Loucy (cell line): ENCODE measurements around the gene CDH12.

Experiments
- H2AFZ ChIP-seq: fragments of 200-600 bp; sonication (generic); 2 replicates; pipeline ENCODE4 v1.6.0; 2016; ENCODE audit warnings: antibody characterized with exemption, mild to moderate bottlenecking, low read length, moderate library complexity
- H3F3A ChIP-seq: fragments of 200-600 bp; 2 replicates; pipeline ENCODE4 v1.6.0; 2016; ENCODE audit warnings: antibody characterized with exemption, low read depth, mild to moderate bottlenecking
- H3K27me3 ChIP-seq: fragments of 200-600 bp; sonication (generic); 2 replicates; pipeline ENCODE4 v1.6.1; 2014; ENCODE audit warnings: low read length, mild to moderate bottlenecking; ENCODE audit not compliant: insufficient read depth, poor library complexity, severe bottlenecking
- H3K36me3 ChIP-seq: fragments of 200-600 bp; sonication (generic); 2 replicates; pipeline ENCODE4 v1.6.1; 2016; ENCODE audit warnings: low read length; ENCODE audit not compliant: insufficient read depth
- H3K4me1 ChIP-seq: fragments of 200-600 bp; sonication (generic); 2 replicates; pipeline ENCODE4 v1.5.1; 2014; ENCODE audit warnings: low read length, mild to moderate bottlenecking; ENCODE audit not compliant: insufficient read depth, poor library complexity, severe bottlenecking
- H3K4me2 ChIP-seq: fragments of 200-600 bp; sonication (generic); 2 replicates; pipeline ENCODE4 v1.6.0; 2014; ENCODE audit warnings: antibody characterized with exemption, low read length, low read depth, mild to moderate bottlenecking; ENCODE audit not compliant: poor library complexity, severe bottlenecking
- H3K4me3 ChIP-seq: fragments of 200-600 bp; sonication (generic); 2 replicates; pipeline ENCODE4 v1.5.1; 2014; ENCODE audit warnings: low read length, mild to moderate bottlenecking, mixed read lengths; ENCODE audit not compliant: poor library complexity, severe bottlenecking
- H3K79me2 ChIP-seq: fragments of 200-600 bp; sonication (generic); 2 replicates; pipeline ENCODE4 v1.6.1; 2014; ENCODE audit warnings: low read length; ENCODE audit not compliant: insufficient read depth
- H3K9ac ChIP-seq: fragments of 200-600 bp; sonication (generic); 2 replicates; pipeline ENCODE4 v1.6.0; 2014; ENCODE audit warnings: mild to moderate bottlenecking, low read depth, low read length, moderate library complexity; ENCODE audit not compliant: poor library complexity, severe bottlenecking
- H3K9me2 ChIP-seq: fragments of 200-600 bp; sonication (generic); replicated peaks from 2 replicates; pipeline ENCODE4 v1.6.1; 2016; ENCODE audit warnings: low read depth, low read length, mixed read lengths
- H3K9me3 ChIP-seq: fragments of 200-600 bp; sonication (generic); 2 replicates; pipeline ENCODE4 v1.6.1; 2014; ENCODE audit warnings: mild to moderate bottlenecking, antibody characterized with exemption, low read length, low read depth; ENCODE audit not compliant: insufficient read depth
- H4K20me1 ChIP-seq: fragments of 200-600 bp; sonication (generic); 2 replicates; pipeline ENCODE4 v1.6.0; 2014; ENCODE audit warnings: antibody characterized with exemption, low read length, mild to moderate bottlenecking; ENCODE audit not compliant: insufficient read depth, poor library complexity, severe bottlenecking
- EZH2phosphoT487 ChIP-seq: fragments of 200-600 bp; IDR thresholded peaks from 2 replicates; pipeline ENCODE4 v1.6.1; 2018; ENCODE audit warnings: antibody characterized with exemption, mild to moderate bottlenecking, moderate library complexity, borderline replicate concordance
- TF ChIP-seq, protein P1 (sequence below): fragments of 200-600 bp; sonication (generic); conservative IDR thresholded peaks from 2 replicates; pipeline ENCODE4 v1.5.1; 2014; ENCODE audit warnings: mild to moderate bottlenecking, antibody characterized with exemption, low read length

Gene CDH12

GRCh38 chr5:21802869-21803490 lies 1050.2 kb downstream of the CDH12 start:
- TF ChIP-seq EZH2phosphoT487: no peak
- TF ChIP-seq, protein P1, sequence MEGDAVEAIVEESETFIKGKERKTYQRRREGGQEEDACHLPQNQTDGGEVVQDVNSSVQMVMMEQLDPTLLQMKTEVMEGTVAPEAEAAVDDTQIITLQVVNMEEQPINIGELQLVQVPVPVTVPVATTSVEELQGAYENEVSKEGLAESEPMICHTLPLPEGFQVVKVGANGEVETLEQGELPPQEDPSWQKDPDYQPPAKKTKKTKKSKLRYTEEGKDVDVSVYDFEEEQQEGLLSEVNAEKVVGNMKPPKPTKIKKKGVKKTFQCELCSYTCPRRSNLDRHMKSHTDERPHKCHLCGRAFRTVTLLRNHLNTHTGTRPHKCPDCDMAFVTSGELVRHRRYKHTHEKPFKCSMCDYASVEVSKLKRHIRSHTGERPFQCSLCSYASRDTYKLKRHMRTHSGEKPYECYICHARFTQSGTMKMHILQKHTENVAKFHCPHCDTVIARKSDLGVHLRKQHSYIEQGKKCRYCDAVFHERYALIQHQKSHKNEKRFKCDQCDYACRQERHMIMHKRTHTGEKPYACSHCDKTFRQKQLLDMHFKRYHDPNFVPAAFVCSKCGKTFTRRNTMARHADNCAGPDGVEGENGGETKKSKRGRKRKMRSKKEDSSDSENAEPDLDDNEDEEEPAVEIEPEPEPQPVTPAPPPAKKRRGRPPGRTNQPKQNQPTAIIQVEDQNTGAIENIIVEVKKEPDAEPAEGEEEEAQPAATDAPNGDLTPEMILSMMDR: peak; percentile 65
- no peaks in the 10 kb centered on the region for H3K79me2 ChIP-seq
- H3K4me1 ChIP-seq: no peaks in the 10 kb centered on the region
- H3K9me3 ChIP-seq: no peaks in the 10 kb centered on the region
- H3K9ac ChIP-seq: no peak overlapping the region
- H3K36me3 ChIP-seq: no peaks in the 10 kb centered on the region
- no peak overlapping the region for H3K4me3 ChIP-seq
- no peaks in the 10 kb centered on the region for H4K20me1 ChIP-seq
- H3F3A ChIP-seq: no peaks in the 10 kb centered on the region
- no peaks in the 10 kb centered on the region for H3K27me3 ChIP-seq
- H2AFZ ChIP-seq: no peak overlapping the region
- H3K9me2 ChIP-seq: no peaks in the 10 kb centered on the region
- H3K4me2 ChIP-seq: no peak overlapping the region

DNA sequence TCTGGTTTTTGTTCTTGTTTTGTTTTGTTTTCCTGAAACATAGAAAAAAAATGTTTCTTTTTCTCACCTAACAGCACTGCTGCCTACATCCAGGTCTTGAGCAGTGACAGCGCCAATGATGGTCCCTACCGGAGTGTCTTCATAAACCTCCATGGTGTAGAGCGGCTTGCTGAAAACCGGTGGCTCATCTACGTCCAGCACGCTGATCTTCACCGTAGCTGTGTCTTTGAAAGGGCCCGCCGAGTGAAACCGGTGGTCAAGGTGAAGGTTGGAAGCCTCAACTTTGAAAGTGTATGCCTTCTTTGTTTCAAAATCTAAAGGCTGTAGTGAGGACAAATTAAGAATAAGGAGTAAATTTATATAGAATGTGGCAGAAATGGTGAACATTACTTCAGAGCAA lies 1051.0 kb downstream of the CDH12 start:
- Histone ChIP-seq H3K36me3 (no peaks in the 10 kb centered on the region), H4K20me1 (no peaks in the 10 kb centered on the region), H3K9ac (no peak overlapping the region), H3K27me3 (no peaks in the 10 kb centered on the region), H3K9me2 (no peaks in the 10 kb centered on the region), H2AFZ (no peak overlapping the region), H3F3A (no peaks in the 10 kb centered on the region), H3K4me3 (no peak overlapping the region), H3K9me3 (no peaks in the 10 kb centered on the region), H3K79me2 (no peaks in the 10 kb centered on the region), H3K4me2 (no peak overlapping the region), H3K4me1 (no peaks in the 10 kb centered on the region)
- TF ChIP-seq EZH2phosphoT487: no peak
- TF ChIP-seq, protein P1: no peak

- Histone ChIP-seq H3K9ac (no peak overlapping the region), H3K27me3 (no peaks in the 10 kb centered on the region), H3K4me3 (no peak overlapping the region), H3K9me2 (no peaks in the 10 kb centered on the region), H3K4me1 (no peaks in the 10 kb centered on the region), H3K4me2 (no peak overlapping the region), H2AFZ (no peak overlapping the region), H4K20me1 (no peaks in the 10 kb centered on the region), H3F3A (no peaks in the 10 kb centered on the region), H3K36me3 (no peaks in the 10 kb centered on the region), H3K9me3 (no peaks in the 10 kb centered on the region), H3K79me2 (no peaks in the 10 kb centered on the region)
- TF ChIP-seq EZH2phosphoT487: no peak
- TF ChIP-seq, protein P1: no peak
Measured at GRCh38 chr5:21792748-21793147, 1060.4 kb downstream of the CDH12 start.
